Erythroblast (primary cell): ENCODE measurements around the gene HBZ.

Experiments
- GATA1 ChIP-seq: IDR thresholded peaks from 2 replicates; pipeline ENCODE4 v1.6.1; 2011; ENCODE audit warnings: low read depth, mild to moderate bottlenecking, control low read depth, low read length, moderate library complexity
- POLR2A ChIP-seq: IDR thresholded peaks from 2 replicates; pipeline ENCODE4 v1.6.1; 2011; ENCODE audit warnings: mild to moderate bottlenecking, low read length

DNA sequence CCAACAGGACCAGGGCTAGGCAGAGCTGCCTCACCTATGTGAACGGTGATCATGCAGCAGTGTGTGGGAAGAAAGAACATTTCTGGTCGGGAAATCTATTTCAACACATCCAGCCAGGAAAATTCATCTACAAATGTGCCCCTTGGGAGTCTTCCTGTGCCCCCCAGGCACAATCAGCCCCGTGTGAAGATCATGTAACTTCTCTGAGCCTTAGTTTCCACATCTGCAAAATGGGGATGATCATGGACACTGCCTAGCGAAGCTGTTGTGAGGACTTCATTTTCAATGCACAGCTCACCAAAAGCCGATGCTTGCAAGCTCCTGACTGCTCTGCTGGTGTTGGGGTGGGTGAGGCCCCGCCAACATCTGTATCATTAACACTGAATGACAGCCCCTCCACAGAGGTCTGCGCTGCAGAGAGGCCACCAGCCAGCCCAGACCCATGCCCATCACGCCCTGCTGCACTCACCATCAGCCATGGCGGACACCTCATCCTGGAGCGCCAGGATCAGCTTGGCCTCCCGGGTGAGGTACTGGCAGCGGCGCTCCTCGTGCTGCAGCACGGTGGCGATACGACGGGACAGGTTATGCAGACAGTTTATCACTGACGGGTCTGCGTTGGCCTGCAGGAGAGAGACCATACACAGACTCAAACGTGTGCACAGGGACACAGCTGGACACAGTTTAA lies 40.1 kb upstream of the HBZ start:
- TF ChIP-seq POLR2A: no peak
- no peak for TF ChIP-seq GATA1
